HT1080 (cell line): ENCODE results near the gene SP140L. TPM values are rescaled to one million over a fixed set of nuclear protein-coding genes. Genes with fewer than 3 reads are reported as not detected.
"Not testable (repeated sequence)": the region's sequence is repeated elsewhere in the genome, so short reads cannot be mapped to it uniquely, and the experiment has no call there.

Experiments
- DNase-seq: peaks from one replicate; pipeline ENCODE4 v3.0.0-alpha.2; 2015; ENCODE audit warnings: low read depth
- total RNA-seq: library from RNA; depleted of rRNA; stranded (reverse); fragments of >200 nt; shearing (Covaris generic); gene quantifications from 2 replicates; pipeline ENCODE4 v1.2.3, GENCODE V29; 2014

The SP140L gene
- total RNA-seq, 1 experiment from 2014 or later = 9.3 TPM

DNA sequence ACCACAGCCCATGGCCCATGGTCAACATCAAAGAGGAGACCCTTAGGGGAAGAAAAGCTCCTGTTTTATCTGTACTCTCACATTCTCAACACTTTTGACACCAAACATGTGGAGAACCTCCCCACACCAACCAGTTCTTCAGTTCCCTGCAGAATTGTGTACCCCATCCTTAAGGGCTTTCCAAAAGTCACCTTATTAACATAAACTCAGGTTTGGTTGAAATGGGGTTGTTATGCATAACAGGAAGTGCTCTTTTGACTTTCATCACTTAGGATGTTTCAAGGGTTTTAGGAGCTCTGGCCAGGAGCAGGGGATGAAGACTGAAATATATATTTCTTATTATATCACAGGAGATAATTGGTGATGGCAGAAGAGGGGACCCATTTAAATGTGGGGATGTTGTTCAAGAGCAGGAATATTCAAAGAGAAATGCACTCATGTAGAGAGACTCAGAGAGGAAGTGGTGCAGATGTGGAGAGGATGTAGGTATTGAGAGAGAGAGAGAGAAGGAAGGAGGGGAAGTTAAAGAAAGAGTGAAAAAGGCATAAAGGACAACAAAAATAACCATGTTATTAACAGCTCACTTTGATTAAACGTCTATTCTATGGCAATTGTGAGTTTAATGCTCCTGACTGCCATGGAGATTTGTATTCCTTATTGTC is 35.2 kb downstream of the SP140L start:
- DNase-seq = no peak

GRCh38 chr2:230382108-230382507 is 55.1 kb downstream of the SP140L start:
- no peak for DNase-seq

DNA sequence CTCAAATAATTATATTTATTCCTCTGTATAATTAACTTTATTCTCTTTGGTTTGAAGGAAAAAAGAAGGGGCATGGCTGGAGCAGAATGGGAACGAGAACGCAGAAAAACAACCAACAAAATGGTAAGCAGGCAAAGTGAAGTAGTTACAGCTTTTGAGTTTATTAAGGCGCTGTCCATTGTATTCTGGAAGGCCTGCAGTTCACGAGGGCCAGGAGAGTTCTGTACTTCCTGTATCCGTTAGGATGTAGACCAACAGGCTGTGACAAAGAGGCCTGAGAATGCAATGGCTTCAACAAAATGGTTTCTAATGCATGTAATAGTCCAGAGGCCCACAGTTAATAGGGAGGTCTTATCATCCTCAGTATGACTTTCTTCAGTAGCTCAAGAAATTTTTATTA is 56.5 kb downstream of the SP140L start:
- DNase-seq = no peak

DNA sequence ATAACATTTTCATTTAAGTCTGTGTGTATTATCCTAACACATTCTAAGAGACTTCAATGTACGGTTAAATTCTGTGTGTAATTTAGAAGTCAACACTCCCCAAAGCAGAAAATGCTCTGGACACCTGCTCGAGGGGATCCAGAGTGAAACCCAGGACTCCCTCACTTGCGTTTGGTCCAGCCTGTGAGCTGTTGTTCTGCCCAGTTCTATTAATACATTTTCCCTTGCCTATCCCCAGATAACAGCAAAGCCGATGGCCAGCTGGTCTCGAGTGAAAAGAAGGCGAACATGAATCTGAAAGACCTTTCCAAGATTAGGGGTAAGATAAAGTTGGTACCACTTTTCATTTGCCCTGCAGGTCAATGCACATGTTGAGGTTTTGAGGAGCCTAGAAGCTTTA is 58.0 kb downstream of the SP140L start:
- DNase-seq = no peak

DNA sequence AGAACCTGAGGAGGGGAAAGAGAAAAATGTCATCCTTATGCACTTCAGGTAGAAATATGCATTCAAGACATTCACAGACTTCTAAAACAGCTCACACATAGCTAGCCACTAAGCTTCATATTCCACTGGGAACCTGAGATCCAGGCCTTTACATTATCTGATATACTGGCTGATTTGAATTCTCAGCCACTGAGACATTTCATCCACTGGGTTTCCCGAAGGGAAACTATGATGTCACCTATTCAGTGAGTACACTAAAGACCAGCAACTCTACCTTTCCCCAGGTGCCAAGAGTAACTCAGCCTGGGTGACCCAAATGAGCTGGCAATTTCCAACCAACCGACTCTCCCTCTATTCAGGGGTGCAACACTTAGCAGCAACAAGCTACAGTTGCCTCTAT is 67.3 kb downstream of the SP140L start:
- no peak for DNase-seq

DNA sequence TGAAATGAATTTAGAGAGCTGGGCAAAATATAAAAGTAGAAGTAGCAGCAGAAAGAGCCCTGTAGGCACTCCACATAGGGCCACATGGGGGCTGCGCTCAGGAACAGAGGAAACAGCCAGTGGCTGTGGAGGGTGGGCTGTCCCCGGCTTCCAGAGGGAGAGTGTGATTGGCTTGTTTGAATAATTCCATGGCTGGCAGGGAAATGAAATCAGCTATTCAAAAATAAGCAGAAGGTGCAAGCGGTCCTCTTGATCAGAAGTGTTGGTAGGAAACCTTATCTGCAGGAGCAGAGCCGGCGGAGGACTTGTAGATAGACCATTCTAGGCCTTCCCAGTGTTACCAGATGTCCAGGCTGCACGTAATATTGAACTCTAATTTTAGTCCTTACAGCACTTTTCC is 71.7 kb downstream of the SP140L start:
- DNase-seq = not testable (repeated sequence)

GRCh38 chr2:230400041-230400440 is 73.0 kb downstream of the SP140L start:
- no peak for DNase-seq

DNA sequence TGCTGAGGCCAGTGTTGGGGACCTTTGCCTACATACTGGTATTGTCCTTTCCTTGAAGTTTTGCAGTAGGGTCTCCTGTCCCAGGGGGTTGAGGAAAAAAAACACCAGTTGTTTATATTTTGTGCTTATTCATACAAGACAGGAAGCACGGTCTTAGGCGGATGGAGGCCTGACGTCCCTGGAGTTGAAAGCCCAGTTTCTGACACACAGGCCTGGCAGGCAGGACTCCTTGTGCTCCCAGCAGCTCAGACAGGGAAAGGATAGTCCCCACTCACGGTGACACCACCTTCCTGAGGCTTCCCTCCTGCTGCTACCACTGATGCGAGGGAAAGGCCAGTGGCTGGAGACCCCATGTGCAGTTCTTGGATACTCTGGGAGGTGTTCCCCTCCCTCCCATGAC is 73.5 kb downstream of the SP140L start:
- DNase-seq = no peak

DNA sequence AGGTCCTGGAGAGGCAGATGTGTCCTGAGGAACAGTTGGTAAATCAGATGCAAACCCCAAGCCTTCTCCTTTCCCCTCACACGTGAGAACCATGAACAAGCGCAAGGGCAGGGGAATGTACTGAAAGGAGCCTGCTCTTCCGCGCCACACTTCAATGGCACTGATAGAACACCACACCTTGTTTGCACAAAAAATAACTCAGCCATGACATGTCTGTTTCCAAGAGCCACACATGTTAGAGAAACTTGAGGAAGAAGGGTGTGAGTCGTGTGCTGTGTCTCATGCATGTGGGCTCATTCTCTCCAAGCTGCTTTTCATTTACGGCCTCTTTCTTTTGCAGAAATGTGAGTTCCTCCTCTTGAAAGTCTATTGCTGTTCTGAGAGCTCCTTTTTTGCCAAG is 74.0 kb downstream of the SP140L start:
- DNase-seq = not testable (repeated sequence)

GRCh38 chr2:230403746-230404145 is 76.8 kb downstream of the SP140L start:
- DNase-seq = no peak

- no peak for DNase-seq
Observed at GRCh38 chr2:230405824-230406223, 78.8 kb downstream of the SP140L start.

- DNase-seq = peak; percentile 80
Observed at GRCh38 chr2:230408244-230408842, 81.3 kb downstream of the SP140L start.

- DNase-seq = not testable (repeated sequence)
Observed at GRCh38 chr2:230409316-230409715, 82.3 kb downstream of the SP140L start.

DNA sequence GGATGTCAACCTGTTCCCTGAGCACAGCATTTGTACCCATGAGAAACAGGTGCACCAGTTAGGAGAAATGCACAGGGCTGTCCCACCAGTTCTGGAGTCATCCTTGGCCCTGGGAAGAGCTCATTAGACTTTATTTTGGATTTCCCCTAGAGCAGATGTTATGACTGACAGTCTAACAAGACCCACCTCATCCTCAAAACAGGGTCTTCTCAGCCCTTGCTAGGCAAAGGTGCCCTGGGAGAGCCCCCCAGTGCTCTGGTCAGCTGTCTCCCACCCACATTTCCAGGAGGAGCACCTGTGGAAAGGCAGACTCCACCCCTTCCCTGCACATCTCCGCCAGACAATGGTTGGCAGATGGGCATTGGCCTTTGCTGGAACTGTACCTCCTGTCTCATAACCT is 83.3 kb downstream of the SP140L start:
- DNase-seq = no peak

DNA sequence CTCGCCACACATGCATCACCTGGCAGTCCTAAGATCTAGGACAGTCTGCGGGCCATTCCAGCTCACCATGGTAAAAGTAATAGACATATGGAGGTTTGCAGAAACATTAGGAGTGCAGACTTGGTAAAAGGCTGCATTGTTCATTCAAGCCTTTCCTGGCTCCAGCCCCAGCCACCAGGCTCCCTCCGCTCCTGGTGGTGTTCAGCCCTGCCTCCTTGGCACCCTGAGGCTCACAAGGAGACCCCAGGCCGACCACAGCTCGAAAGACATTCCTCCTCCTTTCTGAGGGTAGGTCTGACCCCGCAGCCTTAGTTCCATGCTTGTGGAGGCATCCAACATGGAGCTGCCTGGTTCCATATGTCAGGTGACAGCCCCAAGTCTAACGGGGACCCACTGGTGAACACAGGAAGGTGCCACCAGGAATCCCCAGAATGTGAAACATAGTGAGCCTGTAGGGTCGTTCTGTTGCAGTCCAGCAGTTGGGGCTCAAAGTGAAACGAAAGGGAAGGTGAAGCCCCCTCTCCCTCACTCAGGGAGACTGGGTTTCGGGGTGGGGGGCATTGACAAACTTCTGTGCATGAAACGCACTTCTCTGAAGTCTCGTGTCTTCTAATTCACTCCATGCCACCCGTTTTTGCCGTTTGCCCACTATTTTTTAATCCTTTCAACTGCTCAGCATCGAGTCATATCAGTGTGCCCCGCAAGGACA is 84.0 kb downstream of the SP140L start:
- DNase-seq = no peak

GRCh38 chr2:230411570-230412370 is 84.8 kb downstream of the SP140L start:
- peak; percentile 66 for DNase-seq

DNA sequence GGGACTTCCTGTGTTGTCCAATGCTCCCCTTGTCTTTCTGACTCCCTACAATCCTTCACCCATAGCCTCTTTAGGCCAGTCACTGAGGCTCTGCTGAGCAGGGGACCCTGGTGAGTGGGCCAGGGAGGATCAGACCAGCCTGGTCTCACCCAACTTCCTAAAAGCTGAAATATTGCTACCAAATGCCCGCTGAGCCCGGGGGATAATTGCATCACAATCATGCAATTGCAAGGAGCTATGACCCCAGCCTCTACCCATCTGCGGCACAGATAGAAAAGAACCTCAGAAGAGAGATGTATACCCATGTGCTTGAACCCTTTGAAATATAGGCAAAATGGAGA is 85.3 kb downstream of the SP140L start:
- DNase-seq = no peak

DNA sequence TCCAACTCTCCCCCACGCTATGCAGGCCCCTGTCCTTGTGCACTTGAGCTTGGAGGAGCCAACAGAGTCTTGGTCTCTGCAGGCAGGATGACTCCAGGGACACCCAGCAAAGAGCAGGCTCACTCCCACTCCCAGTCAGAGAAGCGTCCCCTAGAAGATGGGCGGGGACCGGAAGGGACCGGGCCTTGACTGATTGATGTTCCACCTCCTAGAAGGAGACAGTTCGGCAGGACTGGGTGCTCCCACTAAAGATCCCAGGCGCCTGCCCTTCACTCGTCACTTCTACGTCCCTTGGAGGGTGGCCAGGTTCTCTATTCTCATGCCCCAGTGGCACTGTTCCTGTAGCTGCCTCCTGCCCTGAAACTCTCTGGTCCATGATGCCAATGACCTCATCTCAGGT is 85.9 kb downstream of the SP140L start:
- no peak for DNase-seq

- DNase-seq = no peak
Observed at GRCh38 chr2:230413479-230413878, 86.5 kb downstream of the SP140L start.

GRCh38 chr2:230414302-230414701 is 87.3 kb downstream of the SP140L start:
- DNase-seq = no peak

- DNase-seq = peak; percentile 83
Observed at GRCh38 chr2:230416061-230416721, 89.2 kb downstream of the SP140L start, which contains the start of gene SP100. SP100 (plus strand) TSS chr2:230416201; CDS start chr2:230416297, 96 bp downstream.
